Kidney glomerular epithelial cell (primary cell): Measurements from ENCODE around the gene TRAPPC2L.

ENCODE experiments used
- DNase-seq: peaks from one replicate; lab custom pipeline; 2025; lab: John Stamatoyannopoulos, UW

The TRAPPC2L gene

GRCh38 chr16:88861359-88861758, 4.4 kb downstream of the TRAPPC2L start:
- DNase-seq = no peak

GRCh38 chr16:88862968-88863367, 6.0 kb downstream of the TRAPPC2L start:
- no peak for DNase-seq

- DNase-seq = no peak
Measured at GRCh38 chr16:88863426-88863825, 6.5 kb downstream of the TRAPPC2L start.

GRCh38 chr16:88864099-88864498, 7.2 kb downstream of the TRAPPC2L start:
- no peak for DNase-seq

- no peak for DNase-seq
Measured at GRCh38 chr16:88864521-88864920, 7.6 kb downstream of the TRAPPC2L start.

- DNase-seq = no peak
Measured at GRCh38 chr16:88865310-88865709, 8.4 kb downstream of the TRAPPC2L start.

GRCh38 chr16:88865742-88866141, 8.8 kb downstream of the TRAPPC2L start:
- DNase-seq = no peak

- DNase-seq = no peak
Measured at GRCh38 chr16:88866151-88866920, 9.4 kb downstream of the TRAPPC2L start, which contains the start of gene PABPN1L. Gene PABPN1L, minus strand, starts transcription at chr16:88866660. Its CDS starts 54 bp downstream, at chr16:88866606.

- DNase-seq = no peak
Measured at GRCh38 chr16:88867581-88868246, 10.8 kb downstream of the TRAPPC2L start.

GRCh38 chr16:88868974-88869672, 12.2 kb downstream of the TRAPPC2L start:
- DNase-seq = no peak

- no peak for DNase-seq
Measured at GRCh38 chr16:88869673-88869980, 12.7 kb downstream of the TRAPPC2L start.

- DNase-seq = no peak
Measured at GRCh38 chr16:88870608-88871348, 13.9 kb downstream of the TRAPPC2L start.

- no peak for DNase-seq
Measured at GRCh38 chr16:88871349-88871702, 14.4 kb downstream of the TRAPPC2L start.

GRCh38 chr16:88871730-88872416, 14.9 kb downstream of the TRAPPC2L start:
- no peak for DNase-seq

GRCh38 chr16:88872650-88873331, 15.9 kb downstream of the TRAPPC2L start:
- DNase-seq = no peak

GRCh38 chr16:88874938-88875599, 18.1 kb downstream of the TRAPPC2L start:
- DNase-seq = no peak

- DNase-seq = no peak
Measured at GRCh38 chr16:88875703-88876234, 18.8 kb downstream of the TRAPPC2L start.

GRCh38 chr16:88876942-88877526, 20.1 kb downstream of the TRAPPC2L start:
- no peak for DNase-seq

GRCh38 chr16:88877564-88878289, 20.8 kb downstream of the TRAPPC2L start:
- no peak for DNase-seq
